Keratinocyte (primary cell): ENCODE measurements around the gene PLG. TPM values are rescaled to one million over a fixed set of nuclear protein-coding genes. Genes with fewer than 3 reads are reported as not detected.
"Not testable (repeated sequence)": the region's sequence is repeated elsewhere in the genome, so short reads cannot be mapped to it uniquely, and the experiment has no call there.

Experiments used
- DNase-seq: peaks from one replicate; pipeline ENCODE4 v3.0.0-alpha.2; 2011; ENCODE audit warnings: low read depth, missing footprints, low spot score
- FAIRE-seq: peaks from 2 replicates; lab custom pipeline; 2011; peaks lifted over from hg19 to GRCh38; lab: Jason Lieb, UNC
- H2AFZ ChIP-seq: 2 replicates; pipeline ENCODE4 v1.6.0; 2012; ENCODE audit warnings: low read length, control low read depth, inconsistent platforms; ENCODE audit not compliant: control insufficient read depth
- H3K27ac ChIP-seq: 2 replicates; pipeline ENCODE4 v1.5.1; 2011; ENCODE audit warnings: low read length; ENCODE audit not compliant: control insufficient read depth, insufficient read depth
- H3K27me3 ChIP-seq: 3 replicates; pipeline ENCODE4 v1.6.0; 2011; ENCODE audit warnings: low read length; ENCODE audit not compliant: control insufficient read depth, insufficient read depth; ENCODE audit errors: extremely low read depth
- H3K36me3 ChIP-seq, 2 experiments: 2 replicates in 1 of 2; 3 replicates in 1 of 2; pipeline ENCODE4 v1.5.1; 2011; ENCODE audit warnings: low read length in 2 of 2, mild to moderate bottlenecking in 1 of 2; ENCODE audit not compliant: control insufficient read depth in 2 of 2, insufficient read depth in 2 of 2; ENCODE audit errors: extremely low read depth in 1 of 2
- H3K4me1 ChIP-seq: 3 replicates; pipeline ENCODE4 v1.5.1; 2011; ENCODE audit warnings: low read length; ENCODE audit not compliant: control insufficient read depth, insufficient read depth; ENCODE audit errors: extremely low read depth
- H3K4me2 ChIP-seq: 3 replicates; pipeline ENCODE4 v1.6.0; 2011; ENCODE audit warnings: low read depth, low read length; ENCODE audit not compliant: control insufficient read depth, insufficient read depth; ENCODE audit errors: extremely low read depth
- H3K4me3 ChIP-seq, 3 experiments: fragments of 200-600 bp in 1 of 3; sonication (generic) in 1 of 3; 2 replicates in 2 of 3; 3 replicates in 1 of 3; pipeline ENCODE4 v1.5.1; 2011 to 2016; ENCODE audit warnings: low read length in 3 of 3, mild to moderate bottlenecking in 3 of 3, control low read depth in 2 of 3, inconsistent platforms in 1 of 3, low read depth in 1 of 3, mixed read lengths in 1 of 3, mixed run types in 1 of 3, moderate library complexity in 1 of 3; ENCODE audit not compliant: control insufficient read depth in 2 of 3, insufficient read depth in 2 of 3; ENCODE audit errors: extremely low read depth in 1 of 3
- H3K79me2 ChIP-seq: 2 replicates; pipeline ENCODE4 v1.6.0; 2012; ENCODE audit warnings: low read length; ENCODE audit not compliant: control insufficient read depth, insufficient read depth
- H3K9ac ChIP-seq: 3 replicates; pipeline ENCODE4 v1.6.0; 2011; ENCODE audit warnings: low read length; ENCODE audit not compliant: control insufficient read depth, insufficient read depth; ENCODE audit errors: extremely low read depth
- H3K9me1 ChIP-seq: 3 replicates; pipeline ENCODE4 v1.6.0; 2011; ENCODE audit warnings: low read length; ENCODE audit not compliant: control insufficient read depth, insufficient read depth; ENCODE audit errors: extremely low read depth
- H3K9me3 ChIP-seq: 2 replicates; pipeline ENCODE4 v1.5.1; 2012; ENCODE audit warnings: low read depth, low read length; ENCODE audit not compliant: control insufficient read depth
- H4K20me1 ChIP-seq: 3 replicates; pipeline ENCODE4 v1.6.0; 2011; ENCODE audit warnings: low read length; ENCODE audit not compliant: control insufficient read depth, insufficient read depth; ENCODE audit errors: extremely low read depth
- EZH2 ChIP-seq: IDR thresholded peaks from one replicate; pipeline ENCODE4 v1.6.1; 2012; ENCODE audit warnings: inconsistent platforms, mild to moderate bottlenecking, low read length, moderate library complexity
- dilution Hi-C: fragments of 300-500 bp; cut with MboI; formaldehyde crosslinking; loops from one replicate; pipeline ENCODE4 v1.7.0; 2020; ENCODE audit warnings: low sequenced_read_pairs; ENCODE audit not compliant: extremely low pct_ligation_motif_present
- polyA plus RNA-seq, 5 experiments: library from polyadenylated mRNA; depleted of rRNA in 3 of 5; stranded (reverse) in 3 of 5; stranded (forward) in 1 of 5; unstranded in 1 of 5; fragments of >200 nt; gene quantifications; 1 replicate in 1 of 5; 2 replicates in 3 of 5; 3 replicates in 1 of 5; pipeline versions ENCODE4 v1.2.1 to v1.2.3, GENCODE V29; 2011 to 2012; ENCODE audit warnings: missing spikeins in 2 of 5, low read depth in 1 of 5, low replicate concordance in 1 of 5
- TF ChIP-seq, protein P1 (sequence below), 3 experiments: IDR thresholded peaks in 1 of 3; conservative IDR thresholded peaks in 1 of 3; optimal IDR thresholded peaks in 1 of 3; 2 replicates in 2 of 3; 3 replicates in 1 of 3; pipeline versions ENCODE3 to v1.5.1; 2011; ENCODE audit warnings: low read length in 3 of 3, mild to moderate bottlenecking in 3 of 3, moderate library complexity in 2 of 3, control low read depth in 1 of 3, inconsistent platforms in 1 of 3; ENCODE audit not compliant: insufficient read depth in 2 of 3; ENCODE audit errors: extremely low read depth in 1 of 3

PLG gene
- polyA plus RNA-seq, 1 donor (not counting 4 experiments of a cell fraction or from before 2014, with no cell fraction given), result not detected

DNA sequence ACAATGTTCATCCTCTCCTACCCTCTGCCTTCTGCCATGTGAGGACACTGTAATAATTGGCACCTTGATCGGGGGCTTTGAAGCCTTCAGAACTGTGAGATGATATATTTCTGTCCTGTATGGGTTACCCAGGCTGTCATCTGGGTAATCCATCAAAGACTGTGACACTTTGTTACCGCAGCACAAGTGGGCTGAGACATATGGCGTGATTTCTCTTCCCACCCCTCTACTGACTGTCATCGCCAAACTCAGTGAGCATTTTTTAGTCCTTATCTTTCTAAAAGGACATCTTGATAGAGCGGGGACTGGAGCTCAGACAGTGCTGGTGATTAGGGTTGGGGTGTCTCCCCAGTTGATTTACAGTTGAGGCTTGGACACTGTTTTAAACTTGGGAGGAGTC lies 10.4 kb upstream of the PLG start:
- no peak for FAIRE-seq
- H4K20me1 ChIP-seq, result no peaks in the 10 kb centered on the region
- no peaks in the 10 kb centered on the region for H3K9me1 ChIP-seq
- no peak overlapping the region for H3K4me3 ChIP-seq
- no peak overlapping the region for H2AFZ ChIP-seq
- H3K27me3 ChIP-seq, result no peaks in the 10 kb centered on the region
- H3K9me3 ChIP-seq, result no peaks in the 10 kb centered on the region
- TF ChIP-seq, protein P1, sequence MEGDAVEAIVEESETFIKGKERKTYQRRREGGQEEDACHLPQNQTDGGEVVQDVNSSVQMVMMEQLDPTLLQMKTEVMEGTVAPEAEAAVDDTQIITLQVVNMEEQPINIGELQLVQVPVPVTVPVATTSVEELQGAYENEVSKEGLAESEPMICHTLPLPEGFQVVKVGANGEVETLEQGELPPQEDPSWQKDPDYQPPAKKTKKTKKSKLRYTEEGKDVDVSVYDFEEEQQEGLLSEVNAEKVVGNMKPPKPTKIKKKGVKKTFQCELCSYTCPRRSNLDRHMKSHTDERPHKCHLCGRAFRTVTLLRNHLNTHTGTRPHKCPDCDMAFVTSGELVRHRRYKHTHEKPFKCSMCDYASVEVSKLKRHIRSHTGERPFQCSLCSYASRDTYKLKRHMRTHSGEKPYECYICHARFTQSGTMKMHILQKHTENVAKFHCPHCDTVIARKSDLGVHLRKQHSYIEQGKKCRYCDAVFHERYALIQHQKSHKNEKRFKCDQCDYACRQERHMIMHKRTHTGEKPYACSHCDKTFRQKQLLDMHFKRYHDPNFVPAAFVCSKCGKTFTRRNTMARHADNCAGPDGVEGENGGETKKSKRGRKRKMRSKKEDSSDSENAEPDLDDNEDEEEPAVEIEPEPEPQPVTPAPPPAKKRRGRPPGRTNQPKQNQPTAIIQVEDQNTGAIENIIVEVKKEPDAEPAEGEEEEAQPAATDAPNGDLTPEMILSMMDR (optimal IDR thresholded peaks at IDR 0.05 in 1 of 3, IDR thresholded peaks at IDR 0.05 in 1 of 3, conservative IDR thresholded peaks at IDR 0.05 in 1 of 3; ENCODE audit: extremely low read depth in 1 of 3, insufficient read depth in 2 of 3, low read length in 3 of 3), result no peak
- no peak for TF ChIP-seq EZH2
- H3K27ac ChIP-seq, result no peak overlapping the region
- H3K4me2 ChIP-seq, result no peak overlapping the region
- DNase-seq, result no peak
- H3K4me1 ChIP-seq, result no peaks in the 10 kb centered on the region
- no peak overlapping the region for H3K9ac ChIP-seq
- H3K79me2 ChIP-seq, result no peaks in the 10 kb centered on the region
- H3K36me3 ChIP-seq, result no peaks in the 10 kb centered on the region
- dilution Hi-C loops, result no loop called here

DNA sequence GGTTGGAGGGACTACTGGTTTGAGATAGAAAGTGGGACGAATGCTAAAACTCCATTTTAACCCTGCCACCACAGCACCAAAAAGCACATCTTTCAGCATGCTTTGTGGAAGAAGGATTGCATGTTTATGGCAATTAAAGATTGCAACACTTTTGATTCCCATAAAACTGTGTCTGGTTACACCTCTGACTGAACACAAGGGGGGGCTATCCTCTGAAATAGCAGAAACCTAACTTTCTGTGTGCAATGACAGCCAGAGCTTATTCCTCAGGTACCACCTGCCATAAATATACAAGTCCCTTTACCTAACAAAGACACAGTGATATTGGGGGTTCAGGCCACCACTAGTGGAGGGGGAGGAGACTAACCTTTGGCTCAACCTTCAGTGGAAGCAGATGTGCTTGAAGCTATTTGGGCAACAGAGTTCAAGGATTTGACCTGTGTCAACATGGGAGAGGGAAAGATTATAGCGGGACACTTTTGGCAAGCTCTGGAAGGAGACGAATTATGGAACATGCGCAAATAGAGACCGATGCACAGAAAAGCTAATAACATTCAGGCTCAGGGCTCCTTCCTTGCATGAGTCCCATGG lies 9.6 kb upstream of the PLG start:
- Histone ChIP-seq H4K20me1 (no peaks in the 10 kb centered on the region), H3K4me1 (no peaks in the 10 kb centered on the region), H3K27ac (no peak overlapping the region), H3K9me1 (no peaks in the 10 kb centered on the region), H3K9ac (no peak overlapping the region), H3K36me3 (no peaks in the 10 kb centered on the region), H3K79me2 (no peaks in the 10 kb centered on the region), H3K4me2 (no peak overlapping the region), H3K4me3 (no peak overlapping the region), H2AFZ (no peak overlapping the region), H3K27me3 (no peaks in the 10 kb centered on the region), H3K9me3 (no peaks in the 10 kb centered on the region)
- TF ChIP-seq, protein P1 (optimal IDR thresholded peaks at IDR 0.05 in 1 of 3, IDR thresholded peaks at IDR 0.05 in 1 of 3, conservative IDR thresholded peaks at IDR 0.05 in 1 of 3; ENCODE audit: extremely low read depth in 1 of 3, insufficient read depth in 2 of 3, low read length in 3 of 3), result peak in 1 of 3 experiments; percentile 27
- no peak for TF ChIP-seq EZH2
- FAIRE-seq (no peak), DNase-seq (no peak)
- dilution Hi-C loops, result no loop called here

DNA sequence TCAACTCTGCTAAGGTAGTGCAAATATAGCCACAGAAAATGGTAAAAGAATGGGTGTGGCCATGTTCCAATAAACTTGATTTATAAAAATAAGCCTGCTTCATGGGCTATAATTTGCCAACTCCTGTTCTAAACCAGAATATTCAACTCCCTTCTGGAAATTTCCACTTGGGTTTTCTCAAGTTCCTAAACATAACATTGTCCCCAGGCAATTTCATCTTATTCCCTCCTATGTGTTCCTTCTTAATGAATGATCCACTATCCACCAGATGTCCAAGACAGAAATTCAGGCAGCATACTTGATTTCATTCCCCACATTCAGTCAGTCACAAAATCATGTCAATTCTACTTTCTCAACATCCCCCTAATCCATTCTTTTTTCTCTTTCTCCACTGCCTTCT lies 7.0 kb upstream of the PLG start:
- FAIRE-seq, H3K4me3 ChIP-seq, H3K9me1 ChIP-seq, H3K27me3 ChIP-seq, H3K4me2 ChIP-seq, H3K9ac ChIP-seq, H4K20me1 ChIP-seq, H3K36me3 ChIP-seq, H3K9me3 ChIP-seq, H3K27ac ChIP-seq, DNase-seq, H3K79me2 ChIP-seq, H2AFZ ChIP-seq, dilution Hi-C loops, H3K4me1 ChIP-seq: not testable (repeated sequence)

DNA sequence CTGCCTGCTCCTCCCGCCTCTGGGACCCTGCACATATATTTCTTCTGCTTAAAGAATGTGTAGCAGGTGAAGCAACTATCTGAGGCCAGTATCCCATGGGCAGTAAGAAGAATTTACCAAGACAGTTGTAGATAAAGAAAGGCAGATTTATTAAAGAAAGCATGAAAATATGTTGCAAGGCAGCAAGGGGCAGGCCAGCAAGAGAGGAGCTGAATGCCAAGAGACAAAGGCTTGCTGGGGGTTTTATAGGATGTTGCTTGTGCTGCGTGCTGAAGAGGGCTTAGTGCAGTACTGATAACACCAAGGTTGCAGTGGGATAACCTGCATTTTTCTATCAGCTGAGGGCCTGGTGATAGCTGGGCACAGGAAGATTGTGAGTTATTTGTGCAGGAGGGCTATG lies 6.4 kb upstream of the PLG start:
- H3K9me3 ChIP-seq, H3K4me1 ChIP-seq, H2AFZ ChIP-seq, H4K20me1 ChIP-seq, H3K27ac ChIP-seq, H3K9me1 ChIP-seq, H3K36me3 ChIP-seq, H3K27me3 ChIP-seq, H3K9ac ChIP-seq, dilution Hi-C loops, DNase-seq, H3K4me2 ChIP-seq, FAIRE-seq, H3K4me3 ChIP-seq, H3K79me2 ChIP-seq: not testable (repeated sequence)
